GM21367 (cell line): ENCODE results near the gene C8A.

Source experiments
- ATAC-seq: cut with Tn5 transposase; IDR thresholded peaks from one replicate; pipeline ENCODE4 v1.9.1; 2021; ENCODE audit not compliant: unreplicated experiment

The C8A gene

DNA sequence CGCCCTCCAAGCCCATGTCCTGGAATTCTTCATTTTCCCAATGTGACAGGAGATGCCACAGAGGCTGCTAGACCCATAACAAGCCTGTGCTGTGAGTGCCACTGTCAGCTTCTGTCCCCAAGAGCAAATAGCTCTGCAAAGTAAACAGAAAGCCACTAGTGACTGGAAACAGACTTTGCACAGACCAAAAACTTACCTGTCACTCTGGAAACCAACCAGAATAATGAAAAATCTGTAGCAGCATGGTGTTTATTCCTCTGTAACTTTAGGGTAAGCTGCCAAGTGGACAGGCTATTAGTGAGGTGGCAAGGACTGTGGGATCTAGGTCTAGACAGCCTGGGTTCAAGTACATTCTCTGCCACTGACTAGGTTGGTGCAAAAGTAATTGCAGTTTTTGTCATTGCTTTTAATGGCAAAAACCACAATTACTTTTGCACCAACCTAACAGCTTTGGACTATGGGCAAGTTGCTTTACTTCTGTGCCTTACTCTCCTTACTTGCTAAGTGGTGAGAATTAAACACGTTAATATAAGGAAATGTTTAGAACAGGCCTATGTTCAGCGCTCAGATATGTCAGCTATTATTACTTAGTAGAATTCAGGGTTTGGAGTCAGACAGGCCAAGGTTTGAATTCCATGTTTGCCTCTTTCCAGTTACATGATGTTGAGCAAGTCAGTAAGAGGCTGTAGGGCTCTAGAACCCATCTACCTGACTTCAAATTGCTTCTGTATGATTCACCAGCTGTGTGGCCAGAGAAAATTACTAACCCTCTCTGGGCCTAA, 111.5 kb downstream of the C8A start, which contains the start of gene C8B:
C8B (minus strand) TSS at position 100 of the 782 bp plus-strand sequence; CDS start at position 33, 67 bp downstream.
- no peak for ATAC-seq

GRCh38 chr1:56966698-56966999, 112.1 kb downstream of the C8A start:
- no peak for ATAC-seq

DNA sequence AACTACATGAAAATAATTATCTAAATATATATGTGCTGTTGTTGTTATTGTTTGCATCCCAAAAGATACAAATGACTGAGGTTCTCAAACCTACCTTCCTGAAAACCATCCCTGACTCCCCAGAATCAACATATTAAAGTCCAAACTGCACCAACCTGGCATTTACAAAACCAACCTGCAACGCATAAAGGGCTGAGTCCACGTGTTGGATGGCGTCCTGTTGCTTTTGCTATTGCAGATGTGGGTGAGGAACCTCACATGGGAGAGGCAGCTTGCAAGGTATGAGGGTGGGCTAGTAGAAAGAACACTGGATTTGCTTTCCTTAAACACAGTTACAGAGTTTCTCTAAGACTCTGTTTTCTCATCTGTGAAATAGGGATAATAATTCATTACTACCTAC, 112.8 kb downstream of the C8A start:
- ATAC-seq = no peak
